Stimulated activated CD8-positive, alpha-beta memory T cell treated with anti-CD3 and anti-CD28 coated beads, Interleukin-4, amount 100 ng/mL, for 24 hours (primary cell): Measurements from ENCODE around the gene VEGFC.

Experiments
- DNase-seq: peaks from one replicate; pipeline ENCODE4 v3.0.0-alpha.2; 2020; ENCODE audit warnings: low read depth

VEGFC gene

DNA sequence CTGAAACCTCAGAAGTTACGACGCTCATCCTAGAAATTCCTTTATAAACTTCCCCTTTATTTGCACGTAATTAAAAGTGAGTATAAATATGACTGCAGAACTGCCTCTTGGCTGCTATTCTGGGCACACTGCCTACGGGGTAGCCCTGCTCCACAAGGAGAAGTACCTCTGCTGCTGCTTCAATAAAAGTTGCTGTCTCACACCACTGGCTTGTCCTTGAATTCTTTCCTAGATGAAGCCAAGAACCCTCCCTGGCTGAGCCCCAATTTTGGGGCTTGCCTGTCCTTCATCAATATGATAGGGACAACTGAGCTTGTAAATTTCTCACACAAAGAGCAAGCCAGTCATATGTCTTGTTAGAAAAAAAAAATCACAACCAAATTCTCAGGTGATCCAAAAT is 115.8 kb downstream of the VEGFC start:
- no peak for DNase-seq

DNA sequence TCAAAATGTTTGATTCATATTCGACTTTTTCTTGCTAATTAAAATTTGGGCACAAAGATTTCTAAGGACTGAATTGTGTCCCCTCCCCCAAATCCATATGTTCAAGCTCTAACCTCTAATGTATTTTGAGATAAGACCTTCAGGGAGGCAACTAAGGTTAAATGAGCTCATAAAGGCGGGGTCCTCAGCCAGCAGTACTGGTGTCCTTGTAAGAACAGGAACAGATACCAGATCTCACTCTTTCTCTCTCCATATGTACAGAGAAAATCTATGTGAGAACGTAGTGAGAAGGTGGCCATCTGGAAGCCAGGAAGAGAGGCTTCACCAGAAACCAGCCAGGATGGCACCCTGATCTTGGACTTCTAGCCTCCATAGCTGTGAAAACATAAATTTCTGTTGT is 116.9 kb downstream of the VEGFC start:
- no peak for DNase-seq

- no peak for DNase-seq
Observed at GRCh38 chr4:176671532-176671931, 121.2 kb downstream of the VEGFC start.

- no peak for DNase-seq
Observed at GRCh38 chr4:176668324-176668723, 124.4 kb downstream of the VEGFC start.

- DNase-seq, result no peak
Observed at GRCh38 chr4:176664964-176665363, 127.8 kb downstream of the VEGFC start.

- DNase-seq, result no peak
Observed at GRCh38 chr4:176660561-176660960, 132.2 kb downstream of the VEGFC start.

DNA sequence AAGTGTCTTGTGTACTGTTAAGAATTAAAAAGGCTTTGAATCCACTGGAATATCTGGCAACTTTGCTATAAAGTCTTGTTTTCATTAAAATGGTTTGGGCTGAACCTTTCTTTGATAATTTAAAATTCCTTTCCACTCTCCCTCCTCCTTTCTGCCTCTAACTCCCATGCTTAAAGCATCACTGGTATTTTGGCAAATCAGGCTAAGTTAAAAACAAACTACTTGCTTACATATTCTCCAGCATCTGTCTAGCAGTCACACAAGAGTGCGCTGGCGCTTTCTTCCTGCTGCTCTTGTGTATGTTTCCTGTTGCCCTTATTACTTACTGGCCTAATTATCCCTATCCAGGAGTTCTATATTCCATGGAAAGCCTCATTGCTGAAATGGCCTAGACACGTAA is 136.6 kb downstream of the VEGFC start:
- DNase-seq, result no peak

GRCh38 chr4:176654565-176655216 is 138.0 kb downstream of the VEGFC start:
- no peak for DNase-seq

DNA sequence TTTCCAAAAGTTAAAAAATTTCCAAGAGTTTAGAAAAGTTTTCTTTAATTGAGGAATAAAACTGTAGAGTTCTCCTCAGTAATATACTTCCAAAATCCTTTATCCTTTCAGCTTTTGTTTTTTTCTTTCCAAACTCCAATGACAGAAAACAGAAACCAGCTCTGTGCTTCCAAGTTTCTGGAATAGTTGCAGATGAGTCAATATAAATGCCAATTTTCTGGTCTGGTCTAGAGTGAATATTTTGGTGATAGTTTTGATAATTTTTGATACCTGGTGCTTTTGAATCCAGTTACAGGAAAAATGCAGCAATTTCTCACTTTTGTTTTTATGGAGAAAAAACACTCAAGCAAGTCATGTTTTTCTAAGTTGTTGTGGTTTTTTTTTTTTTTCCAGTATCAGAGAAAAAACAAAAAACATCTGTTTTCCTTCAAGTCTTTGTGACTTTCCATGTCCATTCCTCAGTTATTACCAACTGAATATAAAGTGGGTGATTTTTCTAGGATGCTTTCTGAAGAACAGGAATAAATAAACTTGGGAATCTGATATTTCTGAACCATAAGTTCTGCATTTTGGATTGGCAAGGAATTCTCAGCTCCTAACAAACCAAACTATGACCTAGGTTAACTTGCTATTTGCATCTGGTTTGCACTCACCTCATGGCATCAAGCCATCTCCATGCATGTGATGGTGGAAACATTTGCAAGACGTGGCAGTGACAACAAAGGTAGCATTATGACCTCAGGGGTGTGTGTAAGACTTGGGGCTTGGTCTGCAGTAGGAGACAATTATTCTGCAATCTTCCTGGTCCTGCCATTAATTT is 139.1 kb downstream of the VEGFC start:
- no peak for DNase-seq

GRCh38 chr4:176646311-176646710 is 146.4 kb downstream of the VEGFC start:
- DNase-seq, result no peak

DNA sequence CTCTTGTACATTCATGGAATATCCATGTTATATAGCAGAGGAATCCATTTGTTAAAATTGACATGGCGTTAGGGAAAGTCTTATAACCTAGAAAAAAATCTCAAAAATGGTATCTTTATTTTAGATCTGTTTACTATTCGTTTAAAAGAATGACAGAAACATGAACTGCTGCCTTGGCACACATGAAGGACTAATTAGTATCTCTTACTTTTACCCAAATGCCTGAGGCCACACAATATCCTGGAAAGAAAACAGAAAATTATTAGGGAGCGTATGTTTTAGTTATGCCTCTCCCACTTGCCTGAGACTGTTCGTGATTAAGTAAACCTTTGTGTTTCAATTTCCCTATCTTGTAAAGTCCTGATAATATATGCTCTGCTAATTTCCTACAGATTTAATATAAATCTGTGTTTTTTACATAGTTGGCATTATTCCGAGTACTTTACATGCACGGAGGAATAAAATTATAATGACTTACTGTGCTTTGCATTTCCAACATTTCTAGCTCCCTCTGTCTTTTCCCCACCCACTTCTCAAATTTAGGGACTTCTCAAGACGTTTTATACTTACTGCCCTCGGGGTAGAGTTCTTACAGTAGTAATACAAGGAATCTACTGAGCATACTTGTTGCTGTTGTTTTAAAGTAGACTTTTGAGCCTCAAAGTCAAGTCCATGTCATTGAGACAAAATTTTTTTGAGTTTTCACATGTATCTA is 147.3 kb downstream of the VEGFC start:
- no peak for DNase-seq

GRCh38 chr4:176642472-176642871 is 150.2 kb downstream of the VEGFC start:
- no peak for DNase-seq

DNA sequence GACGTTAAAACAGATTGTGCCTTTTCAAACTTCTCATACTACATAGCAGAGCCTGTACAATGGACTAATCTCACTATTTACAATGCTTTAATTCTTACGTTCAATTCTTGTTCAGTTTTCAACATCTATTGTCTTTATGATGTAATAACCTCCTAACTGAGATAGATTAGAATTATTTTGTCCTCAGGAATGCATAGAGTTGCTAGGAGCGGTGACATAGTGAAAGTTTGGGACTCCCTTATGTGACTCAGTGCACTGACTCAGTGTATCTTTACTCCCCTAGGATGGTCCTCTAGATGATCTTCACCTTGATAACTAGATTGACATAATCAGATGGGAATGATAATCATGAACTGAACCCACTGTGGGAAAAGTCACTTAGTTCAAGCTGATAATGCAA is 151.5 kb downstream of the VEGFC start:
- no peak for DNase-seq

GRCh38 chr4:176638992-176639391 is 153.7 kb downstream of the VEGFC start:
- DNase-seq, result no peak

GRCh38 chr4:176636292-176636691 is 156.4 kb downstream of the VEGFC start:
- no peak for DNase-seq

- no peak for DNase-seq
Observed at GRCh38 chr4:176635372-176636261, 157.1 kb downstream of the VEGFC start.
